Endothelial cell of umbilical vein (primary cell): ENCODE results near the gene PDE4B. TPM values are rescaled to one million over a fixed set of nuclear protein-coding genes. Genes with fewer than 3 reads are reported as not detected.
"Not testable (repeated sequence)": the region's sequence is repeated elsewhere in the genome, so short reads cannot be mapped to it uniquely, and the experiment has no call there.

Experiments used
- BruUV-seq: library from RNA; stranded (reverse); fragments of 400-500 nt; replicated peaks from 2 replicates; lab custom pipeline; 2021; lab: Mats Ljungman, UMichigan
- CTCF ChIA-PET: fragments of 300-600, 350-600 bp; sonication (Branson Sonifier 250); formaldehyde crosslinking; loops from one replicate; lab custom pipeline; 2021; ENCODE audit warnings: antibody characterized with exemption, inconsistent platforms; lab: Charles Lee
- POLR2A ChIA-PET: fragments of 300-600, 350-600 bp; sonication (Branson Sonifier 250); formaldehyde crosslinking; loops from one replicate; lab custom pipeline; 2021; ENCODE audit warnings: antibody characterized with exemption, inconsistent platforms; lab: Charles Lee
- DNase-seq: peaks from one replicate; pipeline ENCODE4 v3.0.0-alpha.2; 2011; ENCODE audit warnings: low read depth, low spot score
- FAIRE-seq: peaks from 2 replicates; lab custom pipeline; 2011; peaks lifted over from hg19 to GRCh38; lab: Jason Lieb, UNC
- H2AFZ ChIP-seq: 2 replicates; pipeline ENCODE4 v1.6.0; 2012; ENCODE audit warnings: low read depth, low read length, control low read depth, inconsistent platforms
- H3K27ac ChIP-seq: 2 replicates; pipeline ENCODE4 v1.5.1; 2011; ENCODE audit warnings: low read depth, mild to moderate bottlenecking, control low read depth, low read length, moderate library complexity; ENCODE audit not compliant: insufficient read depth
- H3K27me3 ChIP-seq, 2 experiments: 2 replicates each; pipeline versions ENCODE4 v1.6.0 to v1.6.1; 2011; ENCODE audit warnings: low read length in 2 of 2, mixed read lengths in 1 of 2; ENCODE audit not compliant: control insufficient read depth in 2 of 2, insufficient read depth in 2 of 2
- H3K36me3 ChIP-seq, 2 experiments: 2 replicates in 1 of 2; 3 replicates in 1 of 2; pipeline ENCODE4 v1.5.1; 2011; ENCODE audit warnings: low read length in 2 of 2, mild to moderate bottlenecking in 1 of 2, moderate library complexity in 1 of 2; ENCODE audit not compliant: control insufficient read depth in 2 of 2, insufficient read depth in 2 of 2; ENCODE audit errors: extremely low read depth in 1 of 2
- H3K4me1 ChIP-seq: 3 replicates; pipeline ENCODE4 v1.5.1; 2011; ENCODE audit warnings: mild to moderate bottlenecking, low read length; ENCODE audit not compliant: control insufficient read depth, insufficient read depth; ENCODE audit errors: extremely low read depth
- H3K4me2 ChIP-seq: 2 replicates; pipeline ENCODE4 v1.6.1; 2011; ENCODE audit warnings: low read length, control low read depth, mixed read lengths; ENCODE audit not compliant: insufficient read depth
- H3K4me3 ChIP-seq, 3 experiments: fragments of 200-600 bp in 1 of 3; sonication (generic), shearing (Covaris generic) in 1 of 3; replicated peaks in 1 of 3; 2 replicates each; pipeline ENCODE4 v1.5.1; 2011 to 2016; ENCODE audit warnings: control low read depth in 3 of 3, low read length in 3 of 3, mild to moderate bottlenecking in 2 of 3, inconsistent platforms in 1 of 3, low read depth in 1 of 3, moderate library complexity in 1 of 3; ENCODE audit not compliant: insufficient read depth in 1 of 3
- H3K79me2 ChIP-seq: 2 replicates; pipeline ENCODE4 v1.6.0; 2012; ENCODE audit warnings: low read length, inconsistent platforms; ENCODE audit not compliant: control insufficient read depth, insufficient read depth
- H3K9ac ChIP-seq: replicated peaks from 2 replicates; pipeline ENCODE3; 2011; ENCODE audit warnings: low read length, control low read depth; ENCODE audit not compliant: insufficient read depth; ENCODE audit errors: extremely low read depth
- H3K9me1 ChIP-seq: replicated peaks from 3 replicates; pipeline ENCODE4 v1.6.0; 2011; ENCODE audit warnings: mild to moderate bottlenecking, low read length; ENCODE audit not compliant: control insufficient read depth, insufficient read depth; ENCODE audit errors: extremely low read depth
- H3K9me3 ChIP-seq: replicated peaks from 2 replicates; pipeline ENCODE4 v1.5.1; 2012; ENCODE audit warnings: low read length, inconsistent platforms; ENCODE audit not compliant: control insufficient read depth, insufficient read depth
- H4K20me1 ChIP-seq: replicated peaks from 2 replicates; pipeline ENCODE3; 2011; ENCODE audit warnings: mild to moderate bottlenecking, low read length; ENCODE audit not compliant: control insufficient read depth, insufficient read depth; ENCODE audit errors: extremely low read depth
- EZH2 ChIP-seq: IDR thresholded peaks from 2 replicates; pipeline ENCODE4 v1.6.1; 2012; ENCODE audit warnings: borderline replicate concordance, low read depth, mild to moderate bottlenecking, moderate library complexity, low read length, inconsistent platforms; ENCODE audit not compliant: severe bottlenecking
- GATA2 ChIP-seq: IDR thresholded peaks from 2 replicates; pipeline ENCODE4 v1.7.0; 2011; ENCODE audit warnings: low read depth, mild to moderate bottlenecking, moderate library complexity, mixed read lengths, low read length; ENCODE audit not compliant: insufficient read length, insufficient read depth
- JUN ChIP-seq: IDR thresholded peaks from 2 replicates; pipeline ENCODE4 v1.6.1; 2011; ENCODE audit warnings: borderline replicate concordance, low read depth; ENCODE audit not compliant: insufficient read length, insufficient read depth
- POLR2A ChIP-seq: IDR thresholded peaks from 2 replicates; pipeline ENCODE4 v1.6.1; 2012; ENCODE audit warnings: low read depth, mild to moderate bottlenecking, control low read depth, low read length
- dilution Hi-C: fragments of 300-500 bp; cut with MboI; formaldehyde crosslinking; loops from one replicate; pipeline ENCODE4 v1.15.0; 2019; ENCODE audit warnings: low sequenced_read_pairs; ENCODE audit not compliant: extremely low pct_ligation_motif_present
- intact Hi-C: fragments of 100-400 bp; cut with micrococcal nuclease; formaldehyde crosslinking; loops from one replicate; pipeline ENCODE4 v1.10.0; 2022
- polyA plus RNA-seq, 4 experiments: library from polyadenylated mRNA; depleted of rRNA in 3 of 4; stranded (reverse) in 3 of 4; unstranded in 1 of 4; fragments of >200 nt; gene quantifications; 2 replicates each; pipeline versions ENCODE4 v1.2.1 to v1.2.3, GENCODE V29; 2011 to 2012; ENCODE audit warnings: missing spikeins in 1 of 4
- total RNA-seq: library from RNA; stranded (reverse); gene quantifications from 2 replicates; pipeline ENCODE4 v1.2.3, GENCODE V29; 2021
- TF ChIP-seq, protein P1 (sequence below): IDR thresholded peaks from 2 replicates; pipeline ENCODE4 v1.6.1; 2011; ENCODE audit not compliant: insufficient read depth, insufficient read length

The PDE4B gene
- total and polyA plus RNA-seq, 2 donors (not counting 3 experiments of a cell fraction or from before 2014, with no cell fraction given): 63.5 to 69.8 TPM

DNA sequence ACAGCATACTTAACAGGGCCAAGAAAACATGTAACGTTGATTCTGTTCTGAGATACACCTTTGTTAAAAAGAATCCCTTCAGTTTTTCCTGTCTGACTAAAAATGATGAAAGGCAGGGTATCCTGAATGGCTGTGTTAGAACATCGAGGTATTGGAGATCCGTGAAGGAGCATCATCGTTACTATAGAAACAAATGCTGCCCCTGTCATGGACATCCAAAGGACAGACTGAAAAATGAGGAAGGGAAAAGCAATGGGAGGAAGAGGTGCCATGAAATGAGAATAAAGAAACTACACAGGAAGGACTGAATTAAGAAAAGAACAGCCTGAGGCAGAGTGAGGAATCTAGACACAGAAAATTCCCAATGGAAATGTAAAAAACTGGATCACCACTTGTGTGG, 257.9 kb downstream of the PDE4B start:
- Histone ChIP-seq H3K27ac (no peak overlapping the region), H3K9ac (no peak overlapping the region), H3K36me3 (no peaks in the 10 kb centered on the region), H3K4me2 (no peak overlapping the region), H3K9me3 (no peaks in the 10 kb centered on the region), H3K79me2 (no peaks in the 10 kb centered on the region), H4K20me1 (no peaks in the 10 kb centered on the region), H3K27me3 (no peaks in the 10 kb centered on the region), H3K9me1 (no peaks in the 10 kb centered on the region), H2AFZ (no peak overlapping the region), H3K4me1 (peaks cover 6% of the 10 kb centered on the region), H3K4me3 (no peak overlapping the region)
- DNase-seq (no peak), FAIRE-seq (no peak)
- BruUV-seq: no TSS peak
- ChIA-PET POLR2A (no interaction called here), CTCF (no interaction called here)
- intact Hi-C loops (no loop called here), dilution Hi-C loops (no loop called here)
- TF ChIP-seq GATA2 (no peak), EZH2 (no peak), JUN (no peak)
- TF ChIP-seq, protein P1, sequence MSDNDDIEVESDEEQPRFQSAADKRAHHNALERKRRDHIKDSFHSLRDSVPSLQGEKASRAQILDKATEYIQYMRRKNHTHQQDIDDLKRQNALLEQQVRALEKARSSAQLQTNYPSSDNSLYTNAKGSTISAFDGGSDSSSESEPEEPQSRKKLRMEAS: no peak

- no peaks in the 10 kb centered on the region for H3K79me2 ChIP-seq
- FAIRE-seq: no peak
- H4K20me1 ChIP-seq: no peaks in the 10 kb centered on the region
- CTCF ChIA-PET: no interaction called here
- no peaks in the 10 kb centered on the region for H3K36me3 ChIP-seq
- no peak for DNase-seq
- TF ChIP-seq POLR2A (no peak), GATA2 (no peak)
- TF ChIP-seq, protein P1: no peak
- no peak overlapping the region for H3K27ac ChIP-seq
- H3K9me3 ChIP-seq: no peaks in the 10 kb centered on the region
- intact Hi-C loops (no loop called here), dilution Hi-C loops (no loop called here)
- no peak overlapping the region for H2AFZ ChIP-seq
- H3K4me2 ChIP-seq: no peak overlapping the region
- no TSS peak for BruUV-seq
- H3K4me1 ChIP-seq: no peaks in the 10 kb centered on the region
- no peaks in the 10 kb centered on the region for H3K9me1 ChIP-seq
- H3K9ac ChIP-seq: no peak overlapping the region
- no peak overlapping the region for H3K4me3 ChIP-seq
- POLR2A ChIA-PET: no interaction called here
- H3K27me3 ChIP-seq: no peaks in the 10 kb centered on the region
These were observed 262.4 kb downstream of the PDE4B start for GRCh38 chr1:66055092-66055491.

- H3K9me1 ChIP-seq, H3K4me3 ChIP-seq, H3K27me3 ChIP-seq, H3K79me2 ChIP-seq, DNase-seq, intact Hi-C loops, BruUV-seq, H3K9ac ChIP-seq, POLR2A ChIA-PET, H3K36me3 ChIP-seq, H3K4me1 ChIP-seq, H4K20me1 ChIP-seq, CTCF ChIA-PET, dilution Hi-C loops, FAIRE-seq, H2AFZ ChIP-seq, H3K4me2 ChIP-seq, H3K27ac ChIP-seq, H3K9me3 ChIP-seq: not testable (repeated sequence)
These were observed 264.8 kb downstream of the PDE4B start for GRCh38 chr1:66057448-66057847.
